SH-SY5Y (cell line): ENCODE results near the gene CCS.

ENCODE experiments used
- GATA2 ChIP-seq: IDR thresholded peaks from 2 replicates; pipeline ENCODE4 v1.6.1; 2011; ENCODE audit warnings: mild to moderate bottlenecking, low read depth, low read length
- GATA3 ChIP-seq: IDR thresholded peaks from 2 replicates; pipeline ENCODE4 v1.6.1; 2011; ENCODE audit warnings: low read depth, mild to moderate bottlenecking, low read length, moderate library complexity

Gene CCS

GRCh38 chr11:66600631-66601233 is 7.7 kb downstream of the CCS start:
- TF ChIP-seq GATA3: no peak
- no peak for TF ChIP-seq GATA2

DNA sequence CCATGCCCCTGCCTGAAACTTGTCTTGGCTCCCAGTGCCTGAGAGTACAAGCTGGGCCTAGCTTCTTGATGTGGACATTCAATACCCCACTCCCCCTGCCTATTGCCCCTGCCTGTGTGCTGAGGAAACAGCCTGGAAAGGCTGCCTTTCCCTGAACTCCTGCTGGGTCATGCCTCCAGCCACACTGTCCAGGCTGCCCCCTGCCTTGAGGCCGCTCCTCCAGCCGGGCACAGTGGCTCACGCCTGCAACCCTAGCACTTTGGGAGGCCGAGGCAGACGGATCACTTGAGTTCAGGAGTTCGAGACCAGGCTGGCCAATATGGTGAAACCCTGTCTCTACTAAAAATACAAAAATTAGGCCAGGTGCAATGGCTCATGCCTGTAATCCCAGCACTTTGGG is 10.1 kb downstream of the CCS start:
- TF ChIP-seq GATA2 (no peak), GATA3 (no peak)

- TF ChIP-seq GATA2: no peak
- no peak for TF ChIP-seq GATA3
These were observed 11.2 kb downstream of the CCS start for GRCh38 chr11:66604155-66604554.

GRCh38 chr11:66607126-66607834 is 14.3 kb downstream of the CCS start:
- no peak for TF ChIP-seq GATA2
- TF ChIP-seq GATA3: no peak

- TF ChIP-seq GATA2 (no peak), GATA3 (no peak)
These were observed 17.0 kb downstream of the CCS start for GRCh38 chr11:66609721-66610617.

DNA sequence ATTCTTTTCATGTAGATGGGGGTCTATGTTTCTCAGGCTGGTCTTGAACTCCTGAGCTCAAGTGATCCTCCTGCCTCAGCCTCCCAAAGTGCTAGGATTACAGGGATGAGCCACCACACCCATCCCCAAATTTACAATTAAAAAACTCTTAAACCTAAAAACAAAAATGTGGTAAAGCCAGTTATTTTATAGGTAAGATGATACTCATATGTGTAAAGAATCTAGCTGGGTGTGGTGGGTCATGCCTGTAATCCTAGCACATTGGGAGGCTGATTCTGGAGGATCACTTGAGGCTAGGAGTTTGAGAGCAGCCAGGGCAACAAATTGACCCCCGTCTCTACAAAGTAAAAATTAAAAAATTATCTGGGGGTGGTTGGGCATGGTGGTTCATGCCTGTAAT is 19.5 kb downstream of the CCS start:
- TF ChIP-seq GATA3 (no peak), GATA2 (no peak)

GRCh38 chr11:66614073-66614472 is 21.1 kb downstream of the CCS start:
- TF ChIP-seq GATA3 (no peak), GATA2 (no peak)

DNA sequence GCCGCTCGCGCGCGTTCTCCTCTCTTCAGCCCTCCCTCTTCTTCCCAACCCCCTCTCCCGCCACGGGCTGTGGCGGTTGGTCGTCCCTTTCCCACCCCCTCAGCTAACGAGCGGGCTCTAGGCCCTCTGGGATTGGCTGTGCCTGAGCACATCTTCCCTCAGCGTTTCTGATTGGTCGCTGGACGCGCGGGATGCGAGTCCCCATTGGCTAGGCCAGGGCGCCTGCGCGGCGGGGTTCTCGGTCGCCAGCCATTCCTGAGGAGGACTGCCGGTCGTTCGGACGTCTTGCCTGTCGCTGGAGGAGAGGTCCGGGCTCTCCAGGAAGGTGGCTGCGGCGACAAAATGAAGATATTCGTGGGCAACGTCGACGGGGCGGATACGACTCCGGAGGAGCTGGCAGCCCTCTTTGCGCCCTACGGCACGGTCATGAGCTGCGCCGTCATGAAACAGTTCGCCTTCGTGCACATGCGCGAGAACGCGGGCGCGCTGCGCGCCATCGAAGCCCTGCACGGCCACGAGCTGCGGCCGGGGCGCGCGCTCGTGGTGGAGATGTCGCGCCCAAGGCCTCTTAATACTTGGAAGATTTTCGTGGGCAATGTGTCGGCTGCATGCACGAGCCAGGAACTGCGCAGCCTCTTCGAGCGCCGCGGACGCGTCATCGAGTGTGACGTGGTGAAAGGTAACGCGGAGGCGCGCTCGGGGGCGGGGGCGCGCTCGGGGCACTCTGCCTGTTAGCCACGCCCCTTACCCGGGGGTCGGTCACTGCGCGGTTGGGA is 23.6 kb downstream of the CCS start, which contains the start of gene RBM14:
Gene RBM14, plus strand, starts transcription at position 252 of the 776 bp plus-strand sequence. Its CDS starts 91 bp downstream, at position 343.
- no peak for TF ChIP-seq GATA3
- TF ChIP-seq GATA2: no peak

DNA sequence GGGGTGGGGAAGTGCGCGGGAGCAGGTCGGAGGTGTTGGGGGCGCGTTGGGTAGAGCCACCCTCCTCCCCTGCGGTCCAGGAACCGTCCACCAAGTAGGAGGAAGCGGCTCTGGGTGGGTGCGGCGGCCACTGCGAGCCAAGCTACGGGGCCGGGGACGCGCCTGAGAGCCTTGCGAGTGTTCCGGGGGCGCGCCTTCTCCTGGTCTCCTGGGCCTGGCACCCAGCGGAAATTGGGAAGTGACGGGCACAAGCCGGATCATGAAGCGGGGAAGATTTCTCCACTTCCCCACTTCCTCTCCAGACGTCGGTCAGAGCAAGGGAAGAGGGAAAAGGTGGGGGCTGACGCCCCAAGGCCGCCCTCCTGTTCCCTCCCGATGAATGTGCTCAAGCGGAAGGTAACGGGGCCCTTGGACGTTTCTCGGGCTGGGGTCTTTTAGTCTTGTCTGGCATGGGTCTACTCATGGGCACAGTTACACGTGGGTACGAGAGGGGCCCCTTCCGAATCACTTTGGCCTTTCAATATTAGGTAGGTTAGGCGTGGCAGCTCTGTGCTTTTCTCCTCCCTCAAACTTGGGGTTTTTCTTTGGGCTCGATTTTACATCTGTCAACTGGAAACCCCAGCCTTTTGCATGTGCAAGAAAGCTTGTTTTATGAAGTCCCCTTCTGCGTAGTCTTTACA is 24.3 kb downstream of the CCS start:
- no peak for TF ChIP-seq GATA3
- no peak for TF ChIP-seq GATA2

GRCh38 chr11:66619080-66619554 is 26.1 kb downstream of the CCS start:
- TF ChIP-seq GATA3 (no peak), GATA2 (no peak)

- no peak for TF ChIP-seq GATA3
- TF ChIP-seq GATA2: no peak
These were observed 31.5 kb downstream of the CCS start for GRCh38 chr11:66624450-66624849.

DNA sequence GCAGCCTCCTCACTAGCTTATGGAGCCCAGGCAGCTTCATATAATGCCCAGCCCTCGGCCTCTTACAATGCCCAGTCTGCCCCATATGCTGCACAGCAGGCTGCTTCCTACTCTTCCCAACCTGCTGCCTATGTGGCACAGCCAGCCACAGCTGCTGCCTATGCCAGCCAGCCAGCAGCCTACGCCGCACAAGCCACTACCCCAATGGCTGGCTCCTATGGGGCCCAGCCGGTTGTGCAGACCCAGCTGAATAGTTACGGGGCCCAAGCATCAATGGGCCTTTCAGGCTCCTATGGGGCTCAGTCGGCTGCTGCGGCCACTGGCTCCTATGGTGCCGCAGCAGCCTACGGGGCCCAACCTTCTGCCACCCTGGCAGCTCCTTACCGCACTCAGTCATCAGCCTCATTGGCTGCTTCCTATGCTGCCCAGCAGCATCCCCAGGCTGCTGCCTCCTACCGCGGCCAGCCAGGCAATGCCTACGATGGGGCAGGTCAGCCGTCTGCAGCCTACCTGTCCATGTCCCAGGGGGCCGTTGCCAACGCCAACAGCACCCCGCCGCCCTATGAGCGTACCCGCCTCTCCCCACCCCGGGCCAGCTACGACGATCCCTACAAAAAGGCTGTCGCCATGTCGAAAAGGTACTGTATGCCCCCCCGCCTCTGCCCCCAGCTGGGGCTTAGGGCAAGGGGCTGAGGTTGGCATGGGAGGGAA is 32.2 kb downstream of the CCS start:
- TF ChIP-seq GATA3 (no peak), GATA2 (no peak)

GRCh38 chr11:66625752-66626149 is 32.8 kb downstream of the CCS start:
- TF ChIP-seq GATA3 (no peak), GATA2 (no peak)
